Chondrocyte (in vitro differentiated cells): Measurements from ENCODE around the gene AK4. TPM values are rescaled to one million over a fixed set of nuclear protein-coding genes. Genes with fewer than 3 reads are reported as not detected.
A peak's percentile ranks its signal among the peaks of the same experiment; 100 is the strongest.

Experiments used
- DNase-seq: peaks from one replicate; pipeline ENCODE4 v3.0.0; 2021; ENCODE audit warnings: mixed read lengths, low spot score
- H3K27ac Mint-ChIP-seq: one replicate; pipeline ENCODE4 v1.8.0; 2021; ENCODE audit warnings: mild to moderate bottlenecking, moderate library complexity, mixed read lengths; ENCODE audit not compliant: unreplicated experiment
- H3K27me3 Mint-ChIP-seq: 2 replicates; pipeline ENCODE4 v1.8.0; 2021; ENCODE audit warnings: low read depth, mixed read lengths
- H3K36me3 Mint-ChIP-seq: 2 replicates; pipeline ENCODE4 v1.8.0; 2021; ENCODE audit warnings: low read depth, mixed read lengths
- H3K4me1 Mint-ChIP-seq: 2 replicates; pipeline ENCODE4 v1.8.0; 2021; ENCODE audit warnings: low read depth, mild to moderate bottlenecking, mixed read lengths
- H3K4me3 Mint-ChIP-seq: one replicate; pipeline ENCODE4 v1.8.0; 2021; ENCODE audit warnings: mild to moderate bottlenecking, moderate library complexity, mixed read lengths; ENCODE audit not compliant: unreplicated experiment
- H3K9me3 Mint-ChIP-seq: 2 replicates; pipeline ENCODE4 v1.8.0; 2021; ENCODE audit warnings: low read depth, mixed read lengths
- total RNA-seq: library from RNA; stranded (reverse); gene quantifications from 3 replicates; pipeline ENCODE4 v1.2.1, GENCODE V29; 2021
- TF ChIP-seq, protein P1 (sequence below): fragments of 200-600 bp; sonication (generic); IDR thresholded peaks from 2 replicates; pipeline ENCODE4 v1.5.0; 2021; ENCODE audit warnings: antibody characterized with exemption, mild to moderate bottlenecking, moderate library complexity

AK4 gene
- total RNA-seq, 1 donor from 2014 or later: 87.9 TPM

DNA sequence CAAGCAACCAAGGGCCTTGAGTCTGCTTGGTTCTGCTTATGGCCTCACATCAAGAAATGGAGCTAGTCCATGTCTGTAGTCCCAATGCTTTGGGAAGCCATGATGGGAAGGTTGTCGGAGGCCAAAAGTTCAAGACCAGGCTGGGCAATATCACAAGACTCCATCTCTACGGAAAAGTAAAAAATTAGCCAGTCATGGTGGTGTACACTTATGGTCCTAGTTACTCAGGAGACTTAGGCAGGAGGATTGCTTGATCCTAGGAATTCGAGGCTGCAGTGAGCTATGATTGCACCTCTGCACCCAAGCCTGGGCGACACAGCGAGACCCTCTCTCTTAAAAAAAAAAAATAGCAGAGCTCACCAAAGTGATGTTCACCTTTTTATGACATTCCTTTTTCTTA, 81.2 kb downstream of the AK4 start:
- TF ChIP-seq, protein P1, sequence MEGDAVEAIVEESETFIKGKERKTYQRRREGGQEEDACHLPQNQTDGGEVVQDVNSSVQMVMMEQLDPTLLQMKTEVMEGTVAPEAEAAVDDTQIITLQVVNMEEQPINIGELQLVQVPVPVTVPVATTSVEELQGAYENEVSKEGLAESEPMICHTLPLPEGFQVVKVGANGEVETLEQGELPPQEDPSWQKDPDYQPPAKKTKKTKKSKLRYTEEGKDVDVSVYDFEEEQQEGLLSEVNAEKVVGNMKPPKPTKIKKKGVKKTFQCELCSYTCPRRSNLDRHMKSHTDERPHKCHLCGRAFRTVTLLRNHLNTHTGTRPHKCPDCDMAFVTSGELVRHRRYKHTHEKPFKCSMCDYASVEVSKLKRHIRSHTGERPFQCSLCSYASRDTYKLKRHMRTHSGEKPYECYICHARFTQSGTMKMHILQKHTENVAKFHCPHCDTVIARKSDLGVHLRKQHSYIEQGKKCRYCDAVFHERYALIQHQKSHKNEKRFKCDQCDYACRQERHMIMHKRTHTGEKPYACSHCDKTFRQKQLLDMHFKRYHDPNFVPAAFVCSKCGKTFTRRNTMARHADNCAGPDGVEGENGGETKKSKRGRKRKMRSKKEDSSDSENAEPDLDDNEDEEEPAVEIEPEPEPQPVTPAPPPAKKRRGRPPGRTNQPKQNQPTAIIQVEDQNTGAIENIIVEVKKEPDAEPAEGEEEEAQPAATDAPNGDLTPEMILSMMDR: no peak
- Mint-ChIP-seq H3K9me3 (no peaks in the 10 kb centered on the region), H3K36me3 (peaks cover 26% of the 10 kb centered on the region), H3K4me1 (peaks cover 11% of the 10 kb centered on the region), H3K4me3 (no peak overlapping the region), H3K27ac (no peak overlapping the region), H3K27me3 (no peaks in the 10 kb centered on the region)
- no peak for DNase-seq

DNA sequence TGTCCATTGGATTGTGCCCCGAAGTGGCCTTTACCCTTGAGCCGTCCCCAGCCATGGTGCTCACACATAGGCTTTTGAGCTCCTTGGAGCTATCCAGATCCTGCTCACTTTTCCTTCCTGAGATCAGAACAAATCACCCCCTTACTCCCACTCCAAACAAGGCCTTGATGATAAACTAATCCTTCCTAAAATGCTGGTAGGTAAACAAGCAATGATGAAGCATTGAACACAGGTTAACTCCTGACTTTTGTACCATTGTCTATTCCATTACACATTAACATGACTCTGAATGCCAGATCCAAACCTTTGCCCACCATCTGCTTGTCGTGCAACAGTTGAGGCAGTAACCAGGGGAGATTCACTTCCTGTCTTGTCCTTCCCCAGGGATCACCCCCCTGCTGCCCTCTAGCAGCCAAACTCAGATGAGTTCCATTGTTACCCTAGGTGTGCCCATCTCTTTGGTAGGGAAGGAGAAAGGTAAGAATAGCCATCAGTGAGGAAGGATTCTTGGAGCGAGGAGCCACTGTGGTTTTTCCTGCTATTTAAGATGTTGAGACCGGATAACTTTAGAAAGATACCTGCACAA, 81.8 kb downstream of the AK4 start:
- no peak for DNase-seq
- H3K4me3 Mint-ChIP-seq: no peak overlapping the region
- H3K27ac Mint-ChIP-seq: no peak overlapping the region
- no peaks in the 10 kb centered on the region for H3K9me3 Mint-ChIP-seq
- H3K4me1 Mint-ChIP-seq: peaks cover 11% of the 10 kb centered on the region
- TF ChIP-seq, protein P1: no peak
- peaks cover 20% of the 10 kb centered on the region for H3K36me3 Mint-ChIP-seq
- H3K27me3 Mint-ChIP-seq: no peaks in the 10 kb centered on the region

DNA sequence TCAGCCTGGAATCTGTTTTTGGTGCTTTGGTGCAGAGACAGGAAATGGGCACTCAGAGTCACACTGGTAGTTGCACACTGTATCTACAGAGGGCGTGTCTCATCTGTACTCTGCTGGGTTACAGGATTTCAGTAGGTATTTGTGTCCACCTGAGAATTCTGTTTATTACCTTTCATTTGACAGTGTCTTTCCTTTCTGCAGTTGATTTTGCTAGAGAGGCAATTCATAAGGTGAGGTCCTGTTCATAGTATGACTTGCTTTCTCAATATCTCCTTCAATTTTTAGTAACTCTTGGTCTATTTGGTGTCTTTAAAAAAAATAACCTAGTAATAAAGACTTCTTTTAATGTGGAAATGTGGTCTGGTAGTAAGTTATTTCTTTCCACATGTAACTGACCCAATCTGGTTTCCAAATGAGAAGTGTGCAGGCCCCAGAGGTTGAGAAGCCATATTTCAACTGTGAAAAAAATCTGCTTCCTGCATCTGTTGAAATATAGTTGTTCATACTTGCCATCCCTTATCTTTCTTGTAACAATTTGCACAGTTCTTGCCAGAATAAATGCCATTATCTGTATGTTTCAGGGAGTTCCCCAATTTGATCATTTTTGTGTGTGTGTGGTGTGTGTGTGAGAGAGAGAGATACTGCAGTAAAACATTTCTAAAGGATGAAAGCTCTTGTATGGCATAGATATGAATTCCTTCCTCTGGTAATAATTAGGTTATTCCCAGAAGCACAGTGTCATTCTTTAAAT, 82.9 kb downstream of the AK4 start:
- TF ChIP-seq, protein P1: no peak
- H3K27ac Mint-ChIP-seq: no peak overlapping the region
- DNase-seq: no peak
- no peaks in the 10 kb centered on the region for H3K27me3 Mint-ChIP-seq
- H3K4me3 Mint-ChIP-seq: no peak overlapping the region
- H3K4me1 Mint-ChIP-seq: peaks cover 11% of the 10 kb centered on the region
- peaks cover 15% of the 10 kb centered on the region for H3K36me3 Mint-ChIP-seq
- peaks cover 4% of the 10 kb centered on the region for H3K9me3 Mint-ChIP-seq

DNA sequence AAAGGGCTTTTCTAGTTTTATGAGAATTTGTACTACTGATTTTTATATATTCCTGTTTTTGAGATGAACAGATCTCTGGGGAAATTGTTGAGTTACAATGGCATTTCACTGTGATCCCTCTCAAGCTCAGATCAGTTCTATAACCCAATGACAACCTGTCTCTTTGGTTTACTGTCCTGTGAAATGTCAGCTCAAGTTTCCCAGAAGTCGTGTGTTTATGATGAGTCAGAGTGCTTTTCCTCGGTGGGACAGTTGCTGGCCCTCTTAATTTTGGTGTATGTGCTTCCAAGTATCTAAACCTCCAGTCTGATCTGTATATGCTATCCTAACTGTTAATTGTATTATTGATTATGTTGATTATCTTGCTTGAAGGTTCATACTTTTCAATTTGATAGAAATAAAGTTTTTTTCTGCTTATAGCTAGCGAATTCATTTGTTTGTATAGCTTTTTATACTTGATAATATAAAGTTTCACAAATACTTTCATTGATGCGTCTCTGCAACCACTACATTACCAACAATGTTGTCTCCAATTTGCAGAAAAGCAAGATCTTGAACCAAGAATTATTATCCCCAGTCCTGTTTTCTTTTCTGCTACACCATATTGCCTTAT, 83.8 kb downstream of the AK4 start:
- Mint-ChIP-seq H3K36me3 (peaks cover 17% of the 10 kb centered on the region), H3K9me3 (peaks cover 11% of the 10 kb centered on the region), H3K27ac (no peak overlapping the region), H3K4me1 (peaks cover 11% of the 10 kb centered on the region), H3K4me3 (no peak overlapping the region), H3K27me3 (no peaks in the 10 kb centered on the region)
- no peak for DNase-seq
- TF ChIP-seq, protein P1: no peak

DNA sequence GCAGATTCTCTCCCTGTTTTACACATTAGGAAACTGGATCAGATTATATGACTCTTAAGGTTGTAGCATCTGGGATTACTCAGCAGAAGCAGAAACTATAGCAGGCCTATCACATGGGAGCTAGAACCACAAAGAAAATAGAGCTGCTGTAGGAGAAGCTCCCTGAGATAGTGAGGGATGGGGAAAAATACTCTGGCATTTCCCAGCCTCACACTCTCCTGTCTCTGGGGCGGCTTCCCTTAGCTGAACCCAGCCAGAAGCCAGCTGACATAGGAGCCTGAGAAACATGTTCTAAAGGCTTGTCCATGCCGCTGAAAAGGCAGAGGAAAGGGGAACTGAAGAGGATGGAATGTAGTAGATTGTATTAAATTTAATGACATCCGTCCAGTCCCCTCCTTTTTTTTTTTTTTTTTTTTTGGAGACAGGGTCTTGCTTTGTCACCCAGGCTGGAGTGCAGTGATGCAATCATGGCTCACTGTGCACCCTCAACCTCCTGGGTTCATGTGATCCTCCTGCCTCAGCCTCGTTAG, 84.5 kb downstream of the AK4 start:
- H3K27ac Mint-ChIP-seq: peak overlapping the region; percentile 63
- H3K4me1 Mint-ChIP-seq: peaks cover 11% of the 10 kb centered on the region
- TF ChIP-seq, protein P1: no peak
- peaks cover 17% of the 10 kb centered on the region for H3K36me3 Mint-ChIP-seq
- H3K4me3 Mint-ChIP-seq: no peak overlapping the region
- H3K9me3 Mint-ChIP-seq: peaks cover 11% of the 10 kb centered on the region
- DNase-seq: no peak
- H3K27me3 Mint-ChIP-seq: no peaks in the 10 kb centered on the region
